GDM1 (cell line): ENCODE measurements around the gene RUVBL2.
"Not testable (repeated sequence)": the region's sequence is repeated elsewhere in the genome, so short reads cannot be mapped to it uniquely, and the experiment has no call there.

Experiments
- DNase-seq: peaks from one replicate; lab custom pipeline; 2025; lab: John Stamatoyannopoulos, UW

The RUVBL2 gene

GRCh38 chr19:49049834-49050233 lies 56.1 kb downstream of the RUVBL2 start:
- DNase-seq, result not testable (repeated sequence)

DNA sequence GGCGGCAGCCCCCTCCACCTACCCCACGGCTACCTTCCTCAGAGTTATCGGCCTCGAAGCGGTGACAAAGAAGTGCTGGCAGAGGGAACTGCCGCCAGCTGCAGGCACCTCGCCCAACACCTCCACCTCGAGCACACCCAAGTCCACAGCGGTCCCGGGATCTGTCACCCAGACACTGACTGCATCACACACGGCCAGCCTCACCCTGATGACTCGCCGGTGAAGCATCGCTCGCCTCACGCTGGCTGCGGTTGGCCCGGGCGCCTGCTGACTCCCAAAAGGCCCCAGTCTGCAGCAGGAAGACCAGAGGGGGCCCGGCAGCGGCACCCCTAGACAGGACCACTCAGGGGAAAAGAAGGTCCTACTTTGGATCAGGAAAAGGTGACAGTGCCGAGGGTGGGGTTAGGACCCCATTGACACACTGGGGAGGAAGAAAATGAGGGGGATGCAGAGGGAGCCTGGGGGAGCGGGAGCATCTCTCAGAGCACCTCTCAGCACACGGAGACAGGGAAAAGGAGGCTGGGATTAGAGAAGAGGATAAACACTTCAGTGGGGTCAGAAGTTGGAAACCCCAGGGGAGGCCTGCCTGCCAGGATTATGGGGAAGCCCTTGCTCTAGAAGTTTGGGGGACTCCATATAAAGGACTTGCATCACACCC lies 56.8 kb downstream of the RUVBL2 start:
- not testable (repeated sequence) for DNase-seq

GRCh38 chr19:49056101-49056901 lies 62.6 kb downstream of the RUVBL2 start:
- no peak for DNase-seq

DNA sequence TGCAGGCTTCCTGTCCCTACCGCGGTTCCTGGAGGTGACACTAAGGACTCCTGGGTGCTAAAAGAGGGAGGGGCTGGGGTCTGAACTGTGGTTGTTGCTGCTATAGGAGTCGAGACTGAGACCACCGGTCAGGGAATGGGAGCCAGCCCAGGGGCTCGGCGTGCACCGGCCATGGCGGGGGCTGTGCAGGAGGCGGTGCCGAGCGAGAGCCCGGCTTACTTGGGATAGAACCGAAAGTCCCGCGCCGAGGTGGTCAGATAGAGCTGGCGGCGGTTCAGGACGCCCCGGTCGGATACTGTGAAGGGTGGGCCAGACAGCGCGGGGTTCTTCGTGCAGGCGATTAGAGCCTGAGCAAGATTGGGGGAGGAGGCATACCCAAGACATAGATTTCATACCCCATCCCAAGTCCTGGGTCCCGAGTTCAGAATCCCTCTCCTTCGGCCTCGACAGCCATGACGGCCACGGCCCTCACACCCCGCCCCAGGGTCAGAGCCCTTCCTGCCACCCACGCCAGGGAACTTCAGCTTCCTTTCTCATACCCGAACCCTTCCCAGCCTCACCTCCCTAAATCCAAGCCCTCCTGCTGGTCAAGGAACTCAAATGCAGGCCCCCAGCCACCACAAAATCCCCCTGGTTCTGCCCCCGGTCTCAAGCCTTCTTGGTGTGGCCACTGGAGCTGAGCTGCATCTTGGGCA lies 63.4 kb downstream of the RUVBL2 start:
- DNase-seq, result not testable (repeated sequence)

DNA sequence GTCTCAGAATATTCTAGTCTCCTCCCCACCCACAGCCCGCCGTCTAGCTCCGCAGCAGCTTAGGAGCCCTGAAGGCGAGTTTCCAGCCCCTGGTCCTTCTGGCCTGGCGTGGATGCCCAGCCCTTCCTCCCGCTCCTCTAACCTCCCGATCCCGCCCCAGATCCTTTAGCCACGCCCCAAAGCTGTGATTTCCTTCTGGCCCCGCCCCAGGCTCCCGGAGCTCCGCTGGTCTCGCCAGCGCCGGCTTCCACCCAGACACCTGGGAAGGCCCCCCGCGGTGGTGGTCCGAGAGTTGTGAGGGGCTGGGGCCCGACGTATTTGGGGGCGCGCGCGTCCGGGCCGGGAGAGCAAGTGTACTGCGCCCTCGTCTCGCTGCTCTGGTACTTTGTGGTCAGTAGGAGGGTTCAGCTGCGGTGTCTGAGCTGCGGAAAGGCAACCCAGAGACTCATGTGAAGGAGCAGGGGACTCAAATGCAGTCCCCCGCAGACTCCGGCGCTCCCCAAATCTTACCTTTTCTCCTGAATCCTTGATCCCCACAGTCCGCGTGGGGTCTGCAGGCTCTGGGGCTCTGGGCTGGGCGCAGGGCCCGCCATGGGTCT lies 64.0 kb downstream of the RUVBL2 start, which contains the start of gene CGB7:
Gene CGB7 (minus strand): TSS at position 114 of the 599 bp plus-strand sequence. CDS start 2,374 bp downstream, outside the sequence.
- no peak for DNase-seq

DNA sequence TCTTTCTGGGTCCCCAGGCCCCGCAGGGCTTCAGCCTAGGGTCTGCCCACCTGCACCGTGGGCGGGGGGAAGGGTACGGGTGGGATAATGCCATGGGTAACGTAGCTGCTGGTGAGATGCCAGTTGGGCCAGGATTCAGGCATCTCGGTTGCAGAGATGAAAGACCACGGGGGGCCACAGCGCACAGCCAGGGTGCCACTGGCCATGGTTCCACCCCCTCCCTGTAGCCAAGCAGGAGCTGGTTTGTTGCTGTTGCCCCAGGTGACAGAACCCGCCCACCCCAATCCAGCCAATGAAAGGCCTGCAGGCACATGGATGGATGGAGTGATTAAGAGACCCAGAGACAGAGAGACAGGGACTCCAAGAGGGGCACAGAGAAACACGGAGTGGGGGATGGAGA lies 64.9 kb downstream of the RUVBL2 start:
- DNase-seq, result no peak

DNA sequence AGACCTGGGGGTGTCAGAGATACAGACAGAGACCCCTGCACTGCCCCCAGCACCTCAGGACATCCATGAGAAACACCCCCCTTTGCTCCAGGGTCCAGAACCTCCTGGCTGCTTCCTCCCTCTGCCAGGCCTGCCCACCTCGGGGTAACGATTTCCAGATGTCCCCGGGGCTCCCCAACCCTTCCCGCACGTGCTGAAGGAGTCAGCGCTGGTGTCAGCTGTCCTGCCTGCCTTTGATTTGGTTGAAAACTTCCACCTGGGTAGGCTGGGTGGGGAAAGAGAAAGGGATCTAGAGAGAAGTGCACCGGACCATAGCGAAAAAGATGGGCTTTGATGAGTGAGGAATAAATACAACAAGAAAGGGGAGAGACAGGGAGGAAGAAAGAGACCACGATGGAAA lies 65.4 kb downstream of the RUVBL2 start:
- DNase-seq, result no peak

DNA sequence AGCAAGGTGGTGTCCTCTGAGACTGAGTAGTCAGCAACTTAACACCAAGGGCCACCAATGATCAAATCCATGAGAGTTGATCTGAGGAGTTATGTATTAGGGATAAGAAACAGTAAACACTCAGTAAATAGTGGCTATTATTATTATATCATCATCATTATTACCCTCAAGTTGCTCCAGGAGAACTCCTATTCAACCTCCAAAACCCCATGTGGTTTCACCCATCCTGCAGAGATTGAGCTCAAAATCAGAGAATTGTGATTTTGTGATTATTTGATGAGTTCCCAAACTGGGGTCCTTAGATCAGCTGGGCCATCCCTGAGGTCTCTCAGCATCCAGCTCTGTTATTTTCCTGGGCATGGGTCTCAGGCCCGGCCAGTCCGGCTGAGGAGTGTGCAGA lies 67.3 kb downstream of the RUVBL2 start:
- DNase-seq, result no peak

DNA sequence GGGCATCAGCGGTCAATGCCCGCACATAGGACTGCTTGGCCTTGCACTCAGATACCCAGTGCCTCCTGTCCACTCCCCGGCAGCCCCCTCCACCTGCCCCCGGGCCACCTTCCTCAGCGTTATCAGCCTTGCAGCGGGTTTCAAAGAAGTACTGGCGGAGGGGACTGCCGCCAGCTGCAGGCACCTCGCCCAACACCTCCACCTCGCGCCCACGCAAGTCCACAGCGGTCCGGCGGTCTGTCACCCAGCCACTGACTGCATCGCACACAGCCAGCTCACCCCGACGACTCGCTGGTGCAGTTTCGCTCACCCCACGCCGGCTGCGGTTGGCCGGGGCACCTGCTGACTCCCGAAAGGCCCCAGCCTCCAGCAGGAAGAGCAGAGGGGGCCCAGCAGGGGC lies 67.8 kb downstream of the RUVBL2 start:
- DNase-seq, result no peak

GRCh38 chr19:49064029-49064629 lies 70.4 kb downstream of the RUVBL2 start:
- no peak for DNase-seq

DNA sequence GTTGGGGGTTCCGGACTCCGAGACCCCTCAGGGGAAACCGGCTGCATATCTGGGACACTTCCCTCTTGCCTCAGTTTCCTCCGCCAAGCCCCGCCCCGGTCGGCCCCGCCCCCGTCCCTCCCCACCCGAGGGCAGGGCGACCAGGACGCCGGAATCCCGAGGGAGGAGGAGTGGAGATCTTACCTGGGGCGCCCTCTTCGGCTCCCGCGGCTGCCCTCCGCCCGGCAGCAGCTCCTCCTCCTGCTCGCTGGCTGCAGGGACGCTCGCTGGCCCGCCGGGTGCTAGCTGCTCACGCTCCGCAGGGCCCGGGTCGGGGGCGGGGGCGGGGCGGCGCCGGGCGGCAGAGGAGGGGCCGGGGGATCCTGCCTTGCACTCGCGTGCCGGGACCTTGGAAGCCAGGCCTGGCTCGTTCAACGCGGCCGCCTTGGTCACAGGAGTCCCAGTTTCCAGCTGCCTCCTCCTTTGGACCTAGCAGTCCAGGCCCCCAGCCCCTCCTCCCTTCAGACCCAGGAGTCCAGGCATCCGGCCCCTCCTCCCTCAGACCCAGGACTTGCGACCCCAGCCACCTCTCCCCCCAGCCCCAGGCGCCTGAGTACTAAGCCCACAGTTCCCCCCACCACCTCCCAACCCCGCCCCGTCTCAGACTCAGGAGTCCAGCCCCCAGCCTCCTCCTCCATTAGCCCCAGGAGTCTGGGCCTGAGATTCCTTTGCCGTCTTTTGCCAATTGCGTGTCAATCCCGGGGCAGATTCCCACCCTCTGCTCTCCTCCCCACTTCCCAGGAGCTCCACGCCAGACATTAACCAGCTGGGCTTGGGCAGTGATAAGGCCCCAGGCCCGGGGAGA lies 71.3 kb downstream of the RUVBL2 start, which contains the start of gene NTF4:
Gene NTF4 (minus strand): TSS at position 51 of the 844 bp plus-strand sequence. CDS start 2,821 bp downstream, outside the sequence.
- DNase-seq, result no peak
